ENCODE results near the gene HIP1.
A peak's percentile ranks its signal among the peaks of the same experiment; 100 is the strongest.

Gene HIP1

GRCh38 chr7:75642810-75643486 lies 95.8 kb downstream of the HIP1 start:
- H3K9me2 ChIP-seq (replicated peaks; ENCODE audit: insufficient read depth, low read length): no peaks in the 10 kb centered on the region
- no peaks in the 10 kb centered on the region for H4K20me1 ChIP-seq (ENCODE audit: low read depth, low read length)
- no peaks in the 10 kb centered on the region for H3K27me3 ChIP-seq (ENCODE audit: low read length)
- no peaks in the 10 kb centered on the region for H3K79me2 ChIP-seq (ENCODE audit: insufficient read depth, low read length)
- H3K36me3 ChIP-seq (ENCODE audit: low read length): no peaks in the 10 kb centered on the region
- peak; percentile 87 for TF ChIP-seq CTCF (IDR thresholded peaks at IDR 0.05; ENCODE audit: insufficient read depth, low read length, poor library complexity, severe bottlenecking)
- TF ChIP-seq EZH2phosphoT487 (conservative IDR thresholded peaks at IDR 0.05; ENCODE audit: low read length): no peak
- H3K4me2 ChIP-seq (ENCODE audit: low read depth, low read length, poor library complexity, severe bottlenecking): no peak overlapping the region
- H3F3A ChIP-seq (ENCODE audit: insufficient read depth): no peaks in the 10 kb centered on the region
- H3K4me3 ChIP-seq (ENCODE audit: insufficient read depth, low read length, poor library complexity, severe bottlenecking): no peak overlapping the region
- no peak overlapping the region for H2AFZ ChIP-seq (ENCODE audit: low read depth, low read length, severe bottlenecking)
- H3K9ac ChIP-seq (ENCODE audit: low read length): no peak overlapping the region
- H3K27ac ChIP-seq (ENCODE audit: low read depth, low read length): no peak overlapping the region
- no peaks in the 10 kb centered on the region for H3K9me3 ChIP-seq (ENCODE audit: insufficient read depth, low read length)

GRCh38 chr7:75640201-75640600 lies 98.5 kb downstream of the HIP1 start:
- no peak overlapping the region for H3K4me3 ChIP-seq (ENCODE audit: insufficient read depth, low read length, poor library complexity, severe bottlenecking)
- H3K4me2 ChIP-seq (ENCODE audit: low read depth, low read length, poor library complexity, severe bottlenecking): no peak overlapping the region
- H3K9me2 ChIP-seq (replicated peaks; ENCODE audit: insufficient read depth, low read length): no peaks in the 10 kb centered on the region
- no peaks in the 10 kb centered on the region for H3K9me3 ChIP-seq (ENCODE audit: insufficient read depth, low read length)
- H2AFZ ChIP-seq (ENCODE audit: low read depth, low read length, severe bottlenecking): no peak overlapping the region
- H3K27me3 ChIP-seq (ENCODE audit: low read length): no peaks in the 10 kb centered on the region
- TF ChIP-seq CTCF (IDR thresholded peaks at IDR 0.05; ENCODE audit: insufficient read depth, low read length, poor library complexity, severe bottlenecking) (no peak), EZH2phosphoT487 (conservative IDR thresholded peaks at IDR 0.05; ENCODE audit: low read length) (no peak)
- H3K27ac ChIP-seq (ENCODE audit: low read depth, low read length): no peak overlapping the region
- H3F3A ChIP-seq (ENCODE audit: insufficient read depth): no peaks in the 10 kb centered on the region
- no peaks in the 10 kb centered on the region for H3K79me2 ChIP-seq (ENCODE audit: insufficient read depth, low read length)
- H3K36me3 ChIP-seq (ENCODE audit: low read length): no peaks in the 10 kb centered on the region
- no peaks in the 10 kb centered on the region for H4K20me1 ChIP-seq (ENCODE audit: low read depth, low read length)
- H3K9ac ChIP-seq (ENCODE audit: low read length): no peak overlapping the region

- H3K27ac ChIP-seq (ENCODE audit: low read depth, low read length): no peak overlapping the region
- H2AFZ ChIP-seq (ENCODE audit: low read depth, low read length, severe bottlenecking): no peak overlapping the region
- no peaks in the 10 kb centered on the region for H3K9me3 ChIP-seq (ENCODE audit: insufficient read depth, low read length)
- H3K9me2 ChIP-seq (replicated peaks; ENCODE audit: insufficient read depth, low read length): no peaks in the 10 kb centered on the region
- no peak for TF ChIP-seq CTCF (IDR thresholded peaks at IDR 0.05; ENCODE audit: insufficient read depth, low read length, poor library complexity, severe bottlenecking)
- no peak for TF ChIP-seq EZH2phosphoT487 (conservative IDR thresholded peaks at IDR 0.05; ENCODE audit: low read length)
- H3K9ac ChIP-seq (ENCODE audit: low read length): no peak overlapping the region
- no peaks in the 10 kb centered on the region for H3K36me3 ChIP-seq (ENCODE audit: low read length)
- H3K27me3 ChIP-seq (ENCODE audit: low read length): no peaks in the 10 kb centered on the region
- no peak overlapping the region for H3K4me2 ChIP-seq (ENCODE audit: low read depth, low read length, poor library complexity, severe bottlenecking)
- no peaks in the 10 kb centered on the region for H4K20me1 ChIP-seq (ENCODE audit: low read depth, low read length)
- no peaks in the 10 kb centered on the region for H3F3A ChIP-seq (ENCODE audit: insufficient read depth)
- no peaks in the 10 kb centered on the region for H3K79me2 ChIP-seq (ENCODE audit: insufficient read depth, low read length)
- H3K4me3 ChIP-seq (ENCODE audit: insufficient read depth, low read length, poor library complexity, severe bottlenecking): no peak overlapping the region
Observed at GRCh38 chr7:75639886-75640190, 98.9 kb downstream of the HIP1 start.

Data from SU-DHL-6 (cell line).